Mesothelial cell of epicardium (in vitro differentiated cells): ENCODE results near the gene CTNNBL1. TPM values are rescaled to one million over a fixed set of nuclear protein-coding genes. Genes with fewer than 3 reads are reported as not detected.

Experiments
- DNase-seq, 2 experiments: peaks; one replicate each; pipeline ENCODE4 v3.0.0; 2021; ENCODE audit warnings: low spot score in 2 of 2; ENCODE audit not compliant: unreplicated experiment in 2 of 2
- H3K27ac Mint-ChIP-seq: 2 replicates; pipeline ENCODE4 v1.8.0; 2021; ENCODE audit warnings: mixed read lengths
- H3K27me3 Mint-ChIP-seq: 2 replicates; pipeline ENCODE4 v1.8.0; 2021; ENCODE audit warnings: low read depth, mixed read lengths
- H3K36me3 Mint-ChIP-seq: 2 replicates; pipeline ENCODE4 v1.8.0; 2021; ENCODE audit warnings: mixed read lengths
- H3K4me1 Mint-ChIP-seq: 2 replicates; pipeline ENCODE4 v1.8.0; 2021; ENCODE audit warnings: mixed read lengths
- H3K4me3 Mint-ChIP-seq: 2 replicates; pipeline ENCODE4 v1.8.0; 2021; ENCODE audit warnings: mild to moderate bottlenecking, moderate library complexity, mixed read lengths
- H3K9me3 Mint-ChIP-seq: 2 replicates; pipeline ENCODE4 v1.8.0; 2021; ENCODE audit warnings: mixed read lengths
- total RNA-seq: library from RNA; stranded (reverse); gene quantifications from 3 replicates; pipeline ENCODE4 v1.2.1, GENCODE V29; 2021
- TF ChIP-seq, protein P1 (sequence below): fragments of 200-600 bp; sonication (generic); IDR thresholded peaks from one replicate; pipeline ENCODE4 v1.5.0; 2021; ENCODE audit warnings: antibody characterized with exemption; ENCODE audit not compliant: unreplicated experiment

The CTNNBL1 gene
- total RNA-seq, 1 donor from 2014 or later = 59.0 TPM

DNA sequence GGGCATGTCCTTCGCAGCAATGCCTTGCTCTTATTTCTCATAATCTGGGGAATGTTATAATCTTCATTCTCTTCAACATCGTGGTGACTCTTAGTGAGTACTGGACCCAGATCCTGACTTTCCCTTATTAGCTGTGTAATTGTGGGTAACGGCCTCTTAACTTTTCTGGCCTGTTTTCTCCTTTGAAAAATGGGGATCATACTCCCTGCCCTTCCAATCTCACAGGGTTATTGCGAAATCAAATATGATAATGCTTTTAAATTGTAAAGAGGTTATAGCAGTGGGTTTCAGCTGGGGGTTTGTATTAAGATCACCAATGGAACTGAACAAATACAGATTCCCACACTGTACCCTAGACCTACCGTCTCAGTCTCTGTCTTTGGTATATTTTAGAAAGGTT, 77.1 kb downstream of the CTNNBL1 start:
- Mint-ChIP-seq H3K4me1 (no peaks in the 10 kb centered on the region), H3K4me3 (no peak overlapping the region), H3K36me3 (peaks cover 3% of the 10 kb centered on the region), H3K27ac (no peak overlapping the region), H3K9me3 (no peaks in the 10 kb centered on the region), H3K27me3 (no peaks in the 10 kb centered on the region)
- no peak for DNase-seq
- TF ChIP-seq, protein P1, sequence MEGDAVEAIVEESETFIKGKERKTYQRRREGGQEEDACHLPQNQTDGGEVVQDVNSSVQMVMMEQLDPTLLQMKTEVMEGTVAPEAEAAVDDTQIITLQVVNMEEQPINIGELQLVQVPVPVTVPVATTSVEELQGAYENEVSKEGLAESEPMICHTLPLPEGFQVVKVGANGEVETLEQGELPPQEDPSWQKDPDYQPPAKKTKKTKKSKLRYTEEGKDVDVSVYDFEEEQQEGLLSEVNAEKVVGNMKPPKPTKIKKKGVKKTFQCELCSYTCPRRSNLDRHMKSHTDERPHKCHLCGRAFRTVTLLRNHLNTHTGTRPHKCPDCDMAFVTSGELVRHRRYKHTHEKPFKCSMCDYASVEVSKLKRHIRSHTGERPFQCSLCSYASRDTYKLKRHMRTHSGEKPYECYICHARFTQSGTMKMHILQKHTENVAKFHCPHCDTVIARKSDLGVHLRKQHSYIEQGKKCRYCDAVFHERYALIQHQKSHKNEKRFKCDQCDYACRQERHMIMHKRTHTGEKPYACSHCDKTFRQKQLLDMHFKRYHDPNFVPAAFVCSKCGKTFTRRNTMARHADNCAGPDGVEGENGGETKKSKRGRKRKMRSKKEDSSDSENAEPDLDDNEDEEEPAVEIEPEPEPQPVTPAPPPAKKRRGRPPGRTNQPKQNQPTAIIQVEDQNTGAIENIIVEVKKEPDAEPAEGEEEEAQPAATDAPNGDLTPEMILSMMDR = no peak

DNA sequence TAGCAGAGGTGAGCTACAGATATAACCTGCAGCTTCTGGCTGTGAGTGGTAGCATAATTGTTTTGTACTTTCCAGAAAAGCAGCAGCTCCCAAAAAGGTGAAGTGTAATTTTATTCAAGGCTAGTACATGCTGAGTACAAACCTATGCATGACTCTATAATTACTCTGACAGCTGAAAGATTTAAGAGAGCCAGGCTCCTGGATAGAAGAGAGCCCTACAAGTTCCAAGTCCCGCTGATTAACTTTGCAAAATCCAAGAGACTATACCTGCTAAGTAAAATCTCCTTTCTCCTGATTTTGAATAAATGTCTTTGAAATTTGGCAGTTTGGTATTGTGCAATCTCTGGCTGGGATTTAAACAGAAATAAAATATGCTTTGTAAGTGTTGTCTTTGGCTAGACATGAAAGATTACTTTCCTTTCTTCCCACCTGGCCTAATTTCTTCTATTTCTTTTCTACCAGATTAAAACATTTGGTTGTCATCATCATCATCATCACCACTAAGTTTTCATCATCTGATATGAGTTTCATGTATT, 79.5 kb downstream of the CTNNBL1 start:
- Mint-ChIP-seq H3K4me3 (no peak overlapping the region), H3K27ac (no peak overlapping the region), H3K9me3 (no peaks in the 10 kb centered on the region), H3K36me3 (peaks cover 7% of the 10 kb centered on the region), H3K27me3 (no peaks in the 10 kb centered on the region), H3K4me1 (no peaks in the 10 kb centered on the region)
- TF ChIP-seq, protein P1 = no peak
- no peak for DNase-seq

DNA sequence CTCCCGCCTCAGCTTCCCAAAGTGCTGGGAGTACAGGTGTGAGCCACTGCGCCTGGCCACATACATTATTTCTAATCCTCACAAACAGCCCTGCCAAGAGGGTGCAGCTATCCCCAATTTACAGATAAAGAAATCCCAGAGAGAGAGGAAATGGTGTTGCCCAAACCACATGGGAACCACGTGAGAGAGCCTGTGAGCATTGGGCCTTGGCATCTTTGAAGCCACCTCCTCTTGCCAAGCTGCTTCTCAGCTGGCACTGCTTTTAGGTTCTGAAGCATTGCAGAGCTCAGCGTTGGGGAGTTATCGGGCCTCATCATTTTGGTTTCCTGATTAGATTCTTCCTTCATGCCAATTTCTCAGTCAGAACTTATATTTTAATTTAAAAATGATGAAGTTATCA, 80.3 kb downstream of the CTNNBL1 start:
- H3K4me3 Mint-ChIP-seq = no peak overlapping the region

DNA sequence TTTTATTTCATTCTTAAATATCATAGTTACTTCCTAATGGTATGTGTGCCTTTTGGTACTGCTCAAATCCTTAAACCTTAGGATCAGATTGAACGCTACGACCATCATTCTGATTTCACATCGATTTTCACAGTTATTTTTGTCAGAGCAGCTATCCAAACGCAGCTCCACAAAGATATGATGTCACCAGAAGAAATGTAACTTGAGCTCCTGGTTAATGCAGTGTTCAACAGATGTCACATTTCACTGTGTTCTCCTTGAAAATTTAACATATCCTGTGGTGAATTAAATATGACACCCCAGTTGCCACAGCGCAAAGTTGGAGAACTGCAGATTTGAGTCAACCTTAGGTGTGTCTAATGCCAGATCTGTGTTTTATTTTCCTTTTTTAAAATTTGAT, 81.4 kb downstream of the CTNNBL1 start:
- no peak overlapping the region for H3K4me3 Mint-ChIP-seq
- no peaks in the 10 kb centered on the region for H3K27me3 Mint-ChIP-seq
- no peaks in the 10 kb centered on the region for H3K9me3 Mint-ChIP-seq
- no peak overlapping the region for H3K27ac Mint-ChIP-seq
- TF ChIP-seq, protein P1 = no peak
- peaks cover 12% of the 10 kb centered on the region for H3K36me3 Mint-ChIP-seq
- no peaks in the 10 kb centered on the region for H3K4me1 Mint-ChIP-seq
- DNase-seq = no peak

More for the DNA sequence above, 80.3 kb downstream of the CTNNBL1 start:
- no peaks in the 10 kb centered on the region for H3K4me1 Mint-ChIP-seq
- H3K27me3 Mint-ChIP-seq = no peaks in the 10 kb centered on the region
- H3K9me3 Mint-ChIP-seq = no peaks in the 10 kb centered on the region
- H3K36me3 Mint-ChIP-seq = peaks cover 8% of the 10 kb centered on the region
- no peak overlapping the region for H3K27ac Mint-ChIP-seq
- TF ChIP-seq, protein P1 = no peak
- DNase-seq = no peak

DNA sequence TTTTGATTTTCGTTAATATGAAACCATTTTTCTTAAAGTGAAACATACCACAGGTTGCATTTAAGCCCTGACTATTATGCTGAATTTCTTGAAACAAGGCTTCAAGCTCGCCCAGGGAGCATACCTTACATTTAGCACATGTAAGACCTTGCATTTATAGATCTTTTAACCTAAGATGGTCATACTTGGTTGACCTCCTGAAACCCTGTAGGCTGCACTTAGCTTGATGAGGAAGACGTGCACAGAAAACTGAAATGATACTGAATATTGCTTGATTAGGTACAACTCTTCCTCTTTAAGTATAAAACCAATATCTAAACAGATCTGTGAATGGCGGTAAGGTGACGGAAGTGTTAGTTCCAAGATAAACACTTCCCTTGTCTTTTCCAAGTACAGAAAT, 82.2 kb downstream of the CTNNBL1 start:
- H3K4me3 Mint-ChIP-seq = no peak overlapping the region
- H3K27ac Mint-ChIP-seq = no peak overlapping the region
- no peak for DNase-seq
- H3K4me1 Mint-ChIP-seq = no peaks in the 10 kb centered on the region
- no peaks in the 10 kb centered on the region for H3K9me3 Mint-ChIP-seq
- TF ChIP-seq, protein P1 = no peak
- H3K27me3 Mint-ChIP-seq = no peaks in the 10 kb centered on the region
- H3K36me3 Mint-ChIP-seq = peaks cover 11% of the 10 kb centered on the region

DNA sequence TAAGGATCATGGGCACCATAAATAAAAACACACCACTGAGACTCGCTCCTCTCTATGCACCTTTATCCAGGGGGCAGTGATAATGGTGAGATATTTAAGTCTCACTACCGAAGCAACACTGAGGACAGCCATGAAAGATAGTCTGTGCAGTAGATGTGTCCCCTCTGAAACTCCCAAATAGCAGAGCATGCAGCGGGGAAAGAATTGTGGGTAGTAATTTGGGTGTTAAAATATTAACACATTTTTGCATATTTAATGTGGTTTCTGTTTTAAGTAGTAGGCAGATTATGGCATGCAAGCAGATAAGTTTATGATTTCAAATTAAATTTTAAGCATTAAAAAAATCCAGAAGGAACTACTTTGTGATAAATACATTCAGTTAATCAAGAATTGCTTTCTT, 82.7 kb downstream of the CTNNBL1 start:
- no peak for DNase-seq
- Mint-ChIP-seq H3K4me1 (no peaks in the 10 kb centered on the region), H3K27me3 (no peaks in the 10 kb centered on the region), H3K4me3 (no peak overlapping the region), H3K27ac (no peak overlapping the region), H3K36me3 (peaks cover 9% of the 10 kb centered on the region), H3K9me3 (no peaks in the 10 kb centered on the region)
- TF ChIP-seq, protein P1 = no peak
